Neural cell (in vitro differentiated cells): Measurements from ENCODE around the gene IMPACT. TPM values are rescaled to one million over a fixed set of nuclear protein-coding genes. Genes with fewer than 3 reads are reported as not detected.

Experiments used
- H2AFZ ChIP-seq: fragments of 200-600, 300-800 bp; sonication (generic), shearing (Covaris generic); 2 replicates; pipeline ENCODE4 v1.6.0; 2014; ENCODE audit warnings: low read depth, mild to moderate bottlenecking, antibody characterized with exemption, low read length, moderate library complexity
- H3F3A ChIP-seq: fragments of 200-600 bp; shearing (Covaris generic); 2 replicates; pipeline ENCODE4 v1.6.1; 2016; ENCODE audit warnings: mild to moderate bottlenecking, moderate library complexity, mixed read lengths, antibody characterized with exemption, low read length; ENCODE audit not compliant: insufficient read depth, poor library complexity, severe bottlenecking
- H3K27ac ChIP-seq: fragments of 200-600, 300-800 bp; sonication (generic), shearing (Covaris generic); 2 replicates; pipeline ENCODE4 v1.5.1; 2014; ENCODE audit warnings: mild to moderate bottlenecking, low read length, moderate library complexity
- H3K27me3 ChIP-seq: fragments of 300-800, 200-600 bp; sonication (generic), shearing (Covaris generic); 2 replicates; pipeline ENCODE4 v1.6.0; 2014; ENCODE audit warnings: mild to moderate bottlenecking, low read depth, low read length, moderate library complexity; ENCODE audit not compliant: insufficient read depth
- H3K36me3 ChIP-seq: fragments of 300-800, 200-600 bp; sonication (generic), shearing (Covaris generic); 2 replicates; pipeline ENCODE4 v1.5.1; 2014; ENCODE audit warnings: mild to moderate bottlenecking, antibody characterized with exemption, low read length, moderate library complexity; ENCODE audit not compliant: insufficient read depth
- H3K4me2 ChIP-seq: fragments of 300-800, 200-600 bp; sonication (generic), shearing (Covaris generic); 2 replicates; pipeline ENCODE4 v1.6.0; 2014; ENCODE audit warnings: mild to moderate bottlenecking, low read length
- H3K4me3 ChIP-seq: fragments of 300-800, 200-600 bp; sonication (generic), shearing (Covaris generic); 2 replicates; pipeline ENCODE4 v1.5.1; 2014; ENCODE audit warnings: mild to moderate bottlenecking, low read length, moderate library complexity
- H3K79me2 ChIP-seq: fragments of 200-600 bp; shearing (Covaris generic); replicated peaks from 2 replicates; pipeline ENCODE4 v1.6.0; 2014; ENCODE audit warnings: mild to moderate bottlenecking, low read length, moderate library complexity; ENCODE audit not compliant: insufficient read depth
- H3K9ac ChIP-seq: fragments of 300-800, 200-600 bp; sonication (generic), shearing (Covaris generic); 2 replicates; pipeline ENCODE4 v1.6.1; 2016; ENCODE audit warnings: mild to moderate bottlenecking, low read length, mixed read lengths
- H3K9me2 ChIP-seq: fragments of 200-600 bp; shearing (Covaris generic); 2 replicates; pipeline ENCODE4 v1.6.1; 2016; ENCODE audit warnings: mild to moderate bottlenecking, low read length, mixed read lengths; ENCODE audit not compliant: insufficient read depth
- H3K9me3 ChIP-seq: fragments of 200-600, 300-800 bp; sonication (generic), shearing (Covaris generic); 2 replicates; pipeline ENCODE4 v1.6.1; 2016; ENCODE audit warnings: mild to moderate bottlenecking, mixed run types, low read length, moderate library complexity, mixed read lengths
- H4K20me1 ChIP-seq: fragments of 200-600 bp; shearing (Covaris generic); 2 replicates; pipeline ENCODE4 v1.6.1; 2016; ENCODE audit warnings: mild to moderate bottlenecking, mixed run types; ENCODE audit not compliant: insufficient read depth
- CTCF ChIP-seq: fragments of 450-650 bp; IDR thresholded peaks from 2 replicates; pipeline ENCODE4 v1.5.1; 2014; ENCODE audit warnings: antibody characterized with exemption, mild to moderate bottlenecking, moderate library complexity; ENCODE audit not compliant: poor library complexity, severe bottlenecking
- EP300 ChIP-seq: fragments of 450-650 bp; conservative IDR thresholded peaks from 2 replicates; pipeline ENCODE4 v1.6.1; 2014; ENCODE audit warnings: antibody characterized with exemption, mild to moderate bottlenecking, moderate library complexity; ENCODE audit not compliant: poor library complexity, severe bottlenecking
- EZH2 ChIP-seq: fragments of 200-600, 300-800 bp; shearing (Covaris generic), sonication (generic); IDR thresholded peaks from 2 replicates; pipeline ENCODE4 v1.6.1; 2014; ENCODE audit warnings: antibody characterized with exemption, low read length, borderline replicate concordance, mild to moderate bottlenecking; ENCODE audit not compliant: insufficient read depth, poor library complexity, severe bottlenecking
- MXI1 ChIP-seq: fragments of 450-650 bp; conservative IDR thresholded peaks from 2 replicates; pipeline ENCODE4 v1.6.1; 2014; ENCODE audit warnings: antibody characterized with exemption, mild to moderate bottlenecking; ENCODE audit not compliant: poor library complexity, severe bottlenecking
- POLR2AphosphoS5 ChIP-seq: IDR thresholded peaks from 2 replicates; pipeline ENCODE4 v1.6.1; 2012
- RAD21 ChIP-seq: fragments of 450-650 bp; conservative IDR thresholded peaks from 2 replicates; pipeline ENCODE4 v1.6.1; 2014; ENCODE audit warnings: antibody characterized with exemption, mild to moderate bottlenecking, moderate library complexity
- REST ChIP-seq: IDR thresholded peaks from 2 replicates; pipeline ENCODE4 v1.6.1; 2012; ENCODE audit warnings: borderline replicate concordance
- SMC3 ChIP-seq: fragments of 450-650 bp; conservative IDR thresholded peaks from 2 replicates; pipeline ENCODE4 v1.6.1; 2014; ENCODE audit warnings: antibody characterized with exemption, mild to moderate bottlenecking, moderate library complexity; ENCODE audit not compliant: poor library complexity
- TAF1 ChIP-seq: IDR thresholded peaks from 2 replicates; pipeline ENCODE4 v1.6.1; 2012; ENCODE audit warnings: low read depth
- polyA plus RNA-seq: library from polyadenylated mRNA; depleted of rRNA; stranded (reverse); fragments of >200 nt; gene quantifications from 2 replicates; pipeline ENCODE4 v1.2.3, GENCODE V29; 2014

Gene IMPACT
- polyA plus RNA-seq, 1 donor from 2014 or later: 31.1 TPM

GRCh38 chr18:24472591-24472990 is 46.1 kb downstream of the IMPACT start:
- Histone ChIP-seq H3K9me2 (no peaks in the 10 kb centered on the region), H3K79me2 (no peaks in the 10 kb centered on the region), H3K4me2 (no peak overlapping the region), H3K27ac (no peak overlapping the region), H2AFZ (no peak overlapping the region), H3K36me3 (no peaks in the 10 kb centered on the region), H3K27me3 (no peaks in the 10 kb centered on the region), H4K20me1 (no peaks in the 10 kb centered on the region), H3F3A (no peaks in the 10 kb centered on the region), H3K9ac (no peak overlapping the region), H3K9me3 (no peaks in the 10 kb centered on the region), H3K4me3 (no peak overlapping the region)
- TF ChIP-seq POLR2AphosphoS5: no peak
- TF ChIP-seq REST: no peak
- TF ChIP-seq CTCF: no peak
- TF ChIP-seq EP300: no peak
- TF ChIP-seq RAD21: no peak
- no peak for TF ChIP-seq TAF1
- TF ChIP-seq MXI1: no peak
- TF ChIP-seq SMC3: no peak
- no peak for TF ChIP-seq EZH2

- Histone ChIP-seq H4K20me1 (no peaks in the 10 kb centered on the region), H3K4me2 (no peak overlapping the region), H3F3A (no peaks in the 10 kb centered on the region), H2AFZ (no peak overlapping the region), H3K27ac (no peak overlapping the region), H3K9ac (no peak overlapping the region), H3K36me3 (no peaks in the 10 kb centered on the region), H3K9me3 (no peaks in the 10 kb centered on the region), H3K4me3 (no peak overlapping the region), H3K9me2 (no peaks in the 10 kb centered on the region), H3K79me2 (no peaks in the 10 kb centered on the region), H3K27me3 (no peaks in the 10 kb centered on the region)
- TF ChIP-seq TAF1 (no peak), POLR2AphosphoS5 (no peak), MXI1 (no peak), EP300 (no peak), EZH2 (no peak), SMC3 (no peak), REST (no peak), RAD21 (no peak), CTCF (no peak)
These were observed 47.9 kb downstream of the IMPACT start for GRCh38 chr18:24474406-24474805.
